ENCODE measurements around the gene VKORC1. TPM values are rescaled to one million over a fixed set of nuclear protein-coding genes. Genes with fewer than 3 reads are reported as not detected.

The VKORC1 gene
- total RNA-seq, 1 donor from 2014 or later: 72.7 TPM

DNA sequence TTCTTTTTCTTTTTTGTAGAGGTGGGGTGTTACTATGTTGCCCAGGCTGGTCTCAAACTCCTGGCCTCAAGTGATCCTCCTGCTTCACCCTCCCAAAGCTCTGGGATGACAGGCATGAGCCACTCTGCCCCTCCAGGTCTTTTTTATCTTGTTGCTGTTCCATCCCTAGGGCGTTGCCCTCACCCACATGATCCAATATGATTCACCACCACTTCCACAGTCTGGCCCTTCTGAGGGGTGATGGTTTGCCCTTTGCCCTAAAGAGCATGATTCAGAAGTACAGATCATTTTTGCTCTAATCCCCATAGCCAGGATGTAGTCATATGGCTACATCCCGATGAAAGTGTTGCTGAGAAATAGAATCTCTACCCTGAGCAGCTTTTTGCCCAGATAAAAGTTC is 42.5 kb downstream of the VKORC1 start:
- no peaks in the 10 kb centered on the region for H3K9me3 ChIP-seq
- no peak overlapping the region for H3K4me3 ChIP-seq
- H3K27me3 ChIP-seq: no peaks in the 10 kb centered on the region
- TF ChIP-seq, protein P1, sequence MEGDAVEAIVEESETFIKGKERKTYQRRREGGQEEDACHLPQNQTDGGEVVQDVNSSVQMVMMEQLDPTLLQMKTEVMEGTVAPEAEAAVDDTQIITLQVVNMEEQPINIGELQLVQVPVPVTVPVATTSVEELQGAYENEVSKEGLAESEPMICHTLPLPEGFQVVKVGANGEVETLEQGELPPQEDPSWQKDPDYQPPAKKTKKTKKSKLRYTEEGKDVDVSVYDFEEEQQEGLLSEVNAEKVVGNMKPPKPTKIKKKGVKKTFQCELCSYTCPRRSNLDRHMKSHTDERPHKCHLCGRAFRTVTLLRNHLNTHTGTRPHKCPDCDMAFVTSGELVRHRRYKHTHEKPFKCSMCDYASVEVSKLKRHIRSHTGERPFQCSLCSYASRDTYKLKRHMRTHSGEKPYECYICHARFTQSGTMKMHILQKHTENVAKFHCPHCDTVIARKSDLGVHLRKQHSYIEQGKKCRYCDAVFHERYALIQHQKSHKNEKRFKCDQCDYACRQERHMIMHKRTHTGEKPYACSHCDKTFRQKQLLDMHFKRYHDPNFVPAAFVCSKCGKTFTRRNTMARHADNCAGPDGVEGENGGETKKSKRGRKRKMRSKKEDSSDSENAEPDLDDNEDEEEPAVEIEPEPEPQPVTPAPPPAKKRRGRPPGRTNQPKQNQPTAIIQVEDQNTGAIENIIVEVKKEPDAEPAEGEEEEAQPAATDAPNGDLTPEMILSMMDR (IDR thresholded peaks at IDR 0.05): no peak
- H3K4me1 ChIP-seq: no peaks in the 10 kb centered on the region
- ATAC-seq (peak; percentile 96), DNase-seq (no peak)
- H3K27ac ChIP-seq: no peak overlapping the region
- H3K36me3 ChIP-seq: no peaks in the 10 kb centered on the region
- intact Hi-C loops (cut with DNase I): no loop called here

DNA sequence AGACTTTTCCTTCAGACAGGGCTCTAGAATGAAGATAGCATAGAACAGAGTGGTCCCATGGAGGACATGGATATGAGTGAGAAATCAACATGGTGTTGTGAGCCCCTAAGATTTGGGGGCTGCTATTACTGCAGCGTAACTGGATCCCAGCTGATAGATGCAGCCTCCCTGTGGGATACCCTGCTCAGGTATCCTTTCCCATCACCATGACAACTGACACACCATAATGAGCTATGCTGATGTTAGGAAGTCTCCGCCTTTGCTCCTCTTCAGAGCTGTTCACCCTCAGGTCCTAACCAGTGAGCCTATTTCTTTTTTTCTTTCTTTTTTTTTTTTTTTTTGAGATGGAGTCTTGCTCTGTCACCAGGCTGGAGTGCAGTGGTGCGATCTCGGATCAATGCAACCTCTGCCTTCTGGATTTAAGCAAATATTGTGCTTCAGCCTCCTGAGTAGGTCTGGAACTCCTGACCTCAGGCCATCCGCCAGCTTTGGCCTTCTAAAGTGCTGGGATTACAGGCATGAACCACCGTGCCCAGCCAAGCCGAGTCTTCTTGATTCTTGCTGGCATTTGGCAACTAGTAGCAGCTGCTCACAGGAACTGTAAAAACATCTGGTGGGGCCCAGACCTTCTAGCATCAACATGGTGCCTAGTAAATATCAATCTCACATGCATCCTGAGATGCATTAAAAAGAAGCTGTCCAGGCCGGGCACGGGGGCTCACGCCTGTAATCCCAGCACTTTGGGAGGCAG is 44.1 kb downstream of the VKORC1 start:
- H3K4me1 ChIP-seq: no peaks in the 10 kb centered on the region
- H3K9me3 ChIP-seq: no peaks in the 10 kb centered on the region
- ATAC-seq (no peak), DNase-seq (no peak)
- no peaks in the 10 kb centered on the region for H3K27me3 ChIP-seq
- no peak overlapping the region for H3K4me3 ChIP-seq
- no peak overlapping the region for H3K27ac ChIP-seq
- H3K36me3 ChIP-seq: no peaks in the 10 kb centered on the region
- intact Hi-C loops (cut with DNase I): no loop called here
- TF ChIP-seq, protein P1 (IDR thresholded peaks at IDR 0.05): no peak

DNA sequence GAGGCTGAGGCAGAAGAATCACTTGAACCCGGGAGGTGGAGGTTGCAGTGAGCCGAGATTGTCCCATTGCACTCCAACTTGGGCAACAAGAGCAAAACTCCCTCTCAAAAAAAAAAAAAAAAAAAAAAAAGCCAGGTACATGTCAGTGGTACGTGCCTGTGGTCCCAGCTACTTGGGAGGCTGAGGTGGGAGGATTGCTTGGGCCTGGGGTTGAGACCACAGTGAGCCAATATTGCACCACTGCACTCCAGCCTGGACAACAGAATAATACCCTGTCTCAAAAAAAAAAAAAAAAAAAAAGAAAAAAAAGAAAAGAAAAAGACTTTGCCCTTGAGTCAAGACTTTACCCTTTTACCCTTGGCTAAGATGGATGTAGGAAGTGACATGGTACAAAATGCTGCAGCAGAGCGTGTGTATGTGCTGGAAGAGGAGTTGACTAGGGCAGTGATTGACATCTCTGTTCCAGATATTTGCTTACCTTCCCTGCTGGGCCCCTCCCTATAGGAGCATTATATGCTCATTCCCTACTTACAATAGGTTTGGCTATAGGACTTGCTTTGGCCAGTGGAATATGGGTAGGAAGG is 50.6 kb downstream of the VKORC1 start:
- Histone ChIP-seq H3K4me3 (no peak overlapping the region), H3K36me3 (peaks cover 34% of the 10 kb centered on the region), H3K4me1 (no peaks in the 10 kb centered on the region), H3K9me3 (no peaks in the 10 kb centered on the region), H3K27ac (no peak overlapping the region), H3K27me3 (no peaks in the 10 kb centered on the region)
- ATAC-seq (no peak), DNase-seq (no peak)
- TF ChIP-seq, protein P1 (IDR thresholded peaks at IDR 0.05): no peak
- intact Hi-C loops (cut with DNase I): no loop called here

DNA sequence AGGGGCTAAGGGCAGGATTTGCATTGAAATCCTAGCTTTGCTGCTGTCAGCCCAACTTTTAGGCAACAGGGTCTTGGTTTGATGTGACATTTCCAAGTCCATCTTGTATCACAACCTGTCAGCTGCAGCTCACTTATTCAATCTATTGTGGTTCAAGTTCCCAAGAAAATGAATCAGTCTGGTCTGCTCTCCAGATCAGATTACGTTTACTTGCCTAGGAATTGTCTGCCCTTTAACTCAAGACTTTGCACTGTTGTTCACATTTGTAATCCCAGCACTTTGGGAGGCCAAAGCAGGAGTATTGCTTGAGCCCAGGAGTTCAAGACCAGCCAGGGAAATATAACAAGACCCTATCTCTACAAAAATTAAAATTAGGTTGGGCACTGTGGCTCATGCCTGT is 51.2 kb downstream of the VKORC1 start:
- Histone ChIP-seq H3K4me1 (no peaks in the 10 kb centered on the region), H3K9me3 (no peaks in the 10 kb centered on the region), H3K4me3 (no peak overlapping the region), H3K27ac (no peak overlapping the region), H3K36me3 (peaks cover 41% of the 10 kb centered on the region), H3K27me3 (no peaks in the 10 kb centered on the region)
- TF ChIP-seq, protein P1 (IDR thresholded peaks at IDR 0.05): no peak
- intact Hi-C loops (cut with DNase I): no loop called here
- no peak for ATAC-seq
- DNase-seq: no peak

DNA sequence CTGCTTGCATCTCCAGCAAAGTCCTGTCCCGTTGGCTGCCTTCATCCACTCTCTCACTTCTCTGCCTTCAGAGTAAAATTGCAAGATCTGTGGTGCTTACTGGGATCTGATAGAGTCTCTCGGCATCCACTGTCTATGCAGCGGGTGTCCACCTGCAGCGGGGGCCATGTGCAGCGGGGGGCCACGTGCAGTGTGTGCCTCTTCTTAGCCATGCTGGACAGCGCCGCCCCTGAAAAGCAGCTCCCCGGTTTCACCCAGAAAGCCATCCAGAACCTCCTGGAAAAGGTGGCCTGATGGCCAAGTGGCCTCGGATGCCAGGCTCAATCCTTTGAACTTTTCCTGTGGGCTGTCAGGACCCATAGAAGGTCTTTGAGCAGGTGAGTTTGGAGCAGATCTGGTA is 51.7 kb downstream of the VKORC1 start:
- Histone ChIP-seq H3K36me3 (peaks cover 46% of the 10 kb centered on the region), H3K4me1 (no peaks in the 10 kb centered on the region), H3K27me3 (no peaks in the 10 kb centered on the region), H3K9me3 (no peaks in the 10 kb centered on the region), H3K4me3 (no peak overlapping the region), H3K27ac (no peak overlapping the region)
- no peak for ATAC-seq
- TF ChIP-seq, protein P1 (IDR thresholded peaks at IDR 0.05): no peak
- no peak for DNase-seq
- intact Hi-C loops (cut with DNase I): no loop called here

Other genes with a start within 250 kb of the VKORC1 start
- 25.3 TPM for gene BCL7C, start 200.7 kb downstream of the VKORC1 start, total RNA-seq
- 9.3 TPM for gene CTF1, start 198.2 kb downstream of the VKORC1 start, total RNA-seq
- gene FBXL19, start 171.2 kb downstream of the VKORC1 start, total RNA-seq: 13.4 TPM
- gene ORAI3, start 145.7 kb downstream of the VKORC1 start, total RNA-seq: 19.5 TPM
- 18.6 TPM for gene SETD1A, start 137.0 kb downstream of the VKORC1 start, total RNA-seq
- gene HSD3B7, start 109.6 kb downstream of the VKORC1 start, total RNA-seq: 30.4 TPM
- 0.58 TPM for gene STX1B, start 84.2 kb downstream of the VKORC1 start, total RNA-seq
- gene STX4, start 61.2 kb downstream of the VKORC1 start, total RNA-seq: 91.7 TPM
- 8.3 TPM for gene ZNF668, start 20.6 kb downstream of the VKORC1 start, total RNA-seq
- 20.6 TPM for gene ZNF646, start 20.4 kb downstream of the VKORC1 start, total RNA-seq
- gene PRSS53, start 5.9 kb downstream of the VKORC1 start, total RNA-seq: 1.8 TPM
- gene BCKDK, start 13.6 kb upstream of the VKORC1 start, total RNA-seq: 33.3 TPM
- gene KAT8, start 22.9 kb upstream of the VKORC1 start, total RNA-seq: 80.4 TPM
- 103 TPM for gene PRSS8, start 40.9 kb upstream of the VKORC1 start, total RNA-seq
- 3.5 TPM for gene PRSS36, start 55.3 kb upstream of the VKORC1 start, total RNA-seq
- 175 TPM for gene FUS, start 85.3 kb upstream of the VKORC1 start, total RNA-seq
- gene PYCARD, start 108.0 kb upstream of the VKORC1 start, total RNA-seq: 49.5 TPM
- gene TRIM72, start 119.3 kb upstream of the VKORC1 start, total RNA-seq: 0.17 TPM
- not detected for gene PYDC1, start 122.3 kb upstream of the VKORC1 start, total RNA-seq
- gene ITGAM, start 165.2 kb upstream of the VKORC1 start, total RNA-seq: 44.8 TPM